ENCODE results near the gene SMKR1. TPM values are rescaled to one million over a fixed set of nuclear protein-coding genes. Genes with fewer than 3 reads are reported as not detected.
A peak's percentile ranks its signal among the peaks of the same experiment; 100 is the strongest.

SMKR1 gene
- total RNA-seq (2021; fragmentation: NEBNext Ultra II Directional; extraction: Animal tissue kit (Norgen Biotek cat#: 25700)), result not detected
- long read RNA-seq, result 0 reads

- TF ChIP-seq CTCF (IDR thresholded peaks at IDR 0.05), result no peak
- H3K27ac Mint-ChIP-seq, result no peak within 1 kb of the TSS
- peak within 1 kb of the TSS; percentile 72 for H3K4me3 Mint-ChIP-seq
- H3K4me1 Mint-ChIP-seq (ENCODE audit: low read depth), result peaks cover 7% of the 10 kb centered on the region
- no peak for DNase-seq
- H3K36me3 Mint-ChIP-seq (ENCODE audit: low read depth), result no peaks in the 10 kb centered on the region
- peaks cover 43% of the 10 kb centered on the region for H3K27me3 Mint-ChIP-seq (ENCODE audit: insufficient read depth)
- no peaks in the 10 kb centered on the region for H3K9me3 Mint-ChIP-seq
Observed at GRCh38 chr7:129501760-129502707, at the start of gene SMKR1. SMKR1 (plus strand) TSS chr7:129502531; CDS start chr7:129502825, 294 bp downstream.

- H3K4me3 Mint-ChIP-seq, result no peak overlapping the region
- no peak for TF ChIP-seq CTCF (IDR thresholded peaks at IDR 0.05)
- peaks cover 1% of the 10 kb centered on the region for H3K27me3 Mint-ChIP-seq (ENCODE audit: insufficient read depth)
- H3K9me3 Mint-ChIP-seq, result peaks cover 15% of the 10 kb centered on the region
- peaks cover 11% of the 10 kb centered on the region for H3K4me1 Mint-ChIP-seq (ENCODE audit: low read depth)
- H3K27ac Mint-ChIP-seq, result no peak overlapping the region
- peaks cover 16% of the 10 kb centered on the region for H3K36me3 Mint-ChIP-seq (ENCODE audit: low read depth)
- DNase-seq, result no peak
Observed at GRCh38 chr7:129452589-129453231, 49.6 kb upstream of the SMKR1 start.

GRCh38 chr7:129453510-129454248 lies 48.7 kb upstream of the SMKR1 start:
- peaks cover 1% of the 10 kb centered on the region for H3K27me3 Mint-ChIP-seq (ENCODE audit: insufficient read depth)
- peaks cover 12% of the 10 kb centered on the region for H3K9me3 Mint-ChIP-seq
- H3K27ac Mint-ChIP-seq, result no peak overlapping the region
- no peak for TF ChIP-seq CTCF (IDR thresholded peaks at IDR 0.05)
- peaks cover 11% of the 10 kb centered on the region for H3K4me1 Mint-ChIP-seq (ENCODE audit: low read depth)
- DNase-seq, result no peak
- peaks cover 15% of the 10 kb centered on the region for H3K36me3 Mint-ChIP-seq (ENCODE audit: low read depth)
- H3K4me3 Mint-ChIP-seq, result no peak overlapping the region

- DNase-seq, result no peak
Observed at GRCh38 chr7:129454249-129454551, 48.1 kb upstream of the SMKR1 start.

More at GRCh38 chr7:129454249-129454551, 48.1 kb upstream of the SMKR1 start:
- TF ChIP-seq CTCF (IDR thresholded peaks at IDR 0.05), result no peak
- Mint-ChIP-seq H3K27me3 (ENCODE audit: insufficient read depth) (peaks cover 1% of the 10 kb centered on the region), H3K4me1 (ENCODE audit: low read depth) (peaks cover 11% of the 10 kb centered on the region), H3K27ac (no peak overlapping the region), H3K4me3 (no peak overlapping the region), H3K36me3 (ENCODE audit: low read depth) (peaks cover 14% of the 10 kb centered on the region), H3K9me3 (peaks cover 7% of the 10 kb centered on the region)
